Stimulated activated CD4-positive, alpha-beta T cell treated with anti-CD3 and anti-CD28 coated beads, TNF-alpha, amount 100 ng/mL, for 24 hours (primary cell): ENCODE results near the gene HUS1.
"Not testable (repeated sequence)": the region's sequence is repeated elsewhere in the genome, so short reads cannot be mapped to it uniquely, and the experiment has no call there.

Experiments
- DNase-seq, 3 experiments: peaks; one replicate each; pipeline ENCODE4 v3.0.0-alpha.2; 2020; ENCODE audit warnings: low read depth in 3 of 3

HUS1 gene

DNA sequence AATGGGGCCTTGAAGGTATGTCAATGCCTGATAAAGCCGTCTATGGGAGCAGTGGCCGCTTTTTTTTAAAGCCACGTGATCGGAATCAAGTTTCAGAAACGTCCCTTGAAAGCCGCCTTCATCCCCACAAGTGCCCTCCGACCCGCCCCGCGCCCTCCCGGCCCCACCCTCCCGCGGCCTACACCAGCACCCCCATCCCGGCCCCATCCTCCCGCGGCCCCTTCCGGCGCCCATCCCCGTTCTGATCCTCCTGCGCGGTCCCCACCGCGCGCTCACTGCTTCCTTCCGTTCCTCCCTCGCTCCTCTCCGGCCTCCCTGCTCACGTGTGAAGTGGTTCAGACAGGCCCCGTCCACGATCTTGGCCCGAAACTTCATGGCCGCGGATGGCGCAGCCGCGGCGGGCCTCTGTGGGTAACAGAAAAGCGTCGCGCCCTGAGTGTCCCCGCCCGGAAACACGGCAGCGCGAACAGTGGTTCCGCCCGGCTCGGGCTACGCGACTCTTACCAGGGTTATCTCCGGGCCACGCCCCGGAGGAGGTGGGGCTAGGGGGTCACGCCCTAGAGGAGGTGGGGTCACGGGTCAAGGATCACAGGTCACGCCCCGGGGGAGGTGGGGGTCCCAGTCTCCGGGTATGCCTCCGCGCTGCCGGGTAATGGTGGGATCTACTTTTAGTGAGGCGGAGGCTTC is at the start of gene HUS1:
Gene HUS1, minus strand, starts transcription at position 471 of the 687 bp plus-strand sequence. Its CDS starts 96 bp downstream, at position 375.
- DNase-seq: peak; percentile 81 to 91 (median 89)

- DNase-seq: no peak
Observed at GRCh38 chr7:48028938-48029337, 49.5 kb upstream of the HUS1 start, which contains the start of gene SUN3. Gene SUN3 (minus strand): TSS chr7:48029107. CDS start chr7:48028938, 169 bp downstream.

DNA sequence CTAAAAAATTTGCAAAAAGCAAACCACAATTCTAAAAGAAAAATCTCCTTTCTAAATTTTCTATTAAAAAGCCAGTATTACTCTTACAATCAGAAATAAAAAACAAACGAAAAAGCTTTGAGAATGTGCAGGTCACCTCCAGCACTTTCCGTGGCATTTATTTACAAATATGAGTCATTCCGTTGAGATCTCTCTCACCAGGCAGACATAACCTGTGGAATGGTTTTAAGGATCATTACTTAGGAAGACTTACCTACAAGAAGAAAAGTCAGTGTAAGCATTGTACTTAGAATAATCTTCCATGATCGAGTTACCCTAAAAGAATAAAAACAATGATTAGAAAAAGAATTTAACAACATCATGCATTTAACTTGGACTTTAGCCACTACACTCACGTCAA is 46.2 kb upstream of the HUS1 start:
- DNase-seq: no peak

DNA sequence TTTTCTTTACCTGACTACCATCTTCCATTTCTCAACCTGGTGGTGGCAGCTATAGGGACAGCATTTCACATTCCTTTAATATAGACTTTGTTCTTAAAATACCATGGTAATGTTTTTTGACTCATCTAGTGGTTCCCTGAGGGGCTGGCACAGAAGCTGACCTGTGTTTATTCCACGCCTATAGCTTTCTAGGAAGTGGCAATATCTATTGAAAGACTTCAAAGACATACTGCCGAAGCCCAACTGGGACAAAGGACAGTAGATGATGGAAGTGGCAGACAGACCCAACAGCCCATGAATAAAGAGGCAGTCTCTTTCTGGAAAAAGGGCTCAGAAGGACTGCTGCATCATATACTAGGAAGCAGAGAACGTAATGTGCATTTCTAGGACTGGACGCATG is 38.3 kb upstream of the HUS1 start:
- no peak for DNase-seq

DNA sequence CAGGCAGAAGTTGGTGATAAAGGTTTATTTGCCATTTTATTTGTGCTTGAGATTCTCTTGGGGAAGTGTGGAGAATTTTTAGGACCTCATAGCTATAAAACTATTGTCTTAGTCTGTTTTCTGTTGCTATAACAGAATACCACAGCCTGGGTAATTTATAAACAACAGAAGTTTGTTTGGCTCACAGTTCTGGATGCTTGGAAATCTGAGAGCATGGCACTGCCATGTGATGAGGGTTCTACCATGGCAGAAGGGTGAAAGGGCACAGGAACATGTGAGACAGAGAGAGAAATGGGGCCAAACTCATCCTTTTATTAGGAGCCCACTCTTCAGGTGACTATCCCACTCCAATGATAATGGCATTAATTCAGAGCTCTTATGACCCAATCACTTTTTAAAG is 37.2 kb upstream of the HUS1 start:
- DNase-seq: no peak

- no peak for DNase-seq
Observed at GRCh38 chr7:48011951-48012350, 32.5 kb upstream of the HUS1 start.

- no peak for DNase-seq
Observed at GRCh38 chr7:48011323-48011722, 31.9 kb upstream of the HUS1 start.

GRCh38 chr7:48009954-48010353 is 30.5 kb upstream of the HUS1 start:
- DNase-seq: no peak

DNA sequence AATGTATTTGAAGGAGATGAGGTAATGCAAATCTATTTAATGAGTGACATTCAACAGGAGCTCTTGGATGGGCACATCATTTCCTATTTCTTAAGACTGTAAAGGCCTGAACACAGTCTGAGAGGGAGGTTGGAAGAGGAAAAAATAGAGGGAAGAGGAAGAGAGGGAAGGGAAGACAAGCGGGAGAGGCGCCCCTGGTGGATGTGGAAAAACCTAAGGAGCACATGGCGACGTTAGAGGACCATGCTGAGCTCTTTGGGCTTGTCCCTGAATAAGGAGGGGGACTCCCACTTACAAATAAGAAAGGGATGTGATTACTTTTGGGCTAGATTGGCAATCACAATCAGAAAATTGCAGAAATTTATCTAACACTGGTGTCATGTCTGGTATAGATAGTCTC is 29.8 kb upstream of the HUS1 start:
- no peak for DNase-seq

DNA sequence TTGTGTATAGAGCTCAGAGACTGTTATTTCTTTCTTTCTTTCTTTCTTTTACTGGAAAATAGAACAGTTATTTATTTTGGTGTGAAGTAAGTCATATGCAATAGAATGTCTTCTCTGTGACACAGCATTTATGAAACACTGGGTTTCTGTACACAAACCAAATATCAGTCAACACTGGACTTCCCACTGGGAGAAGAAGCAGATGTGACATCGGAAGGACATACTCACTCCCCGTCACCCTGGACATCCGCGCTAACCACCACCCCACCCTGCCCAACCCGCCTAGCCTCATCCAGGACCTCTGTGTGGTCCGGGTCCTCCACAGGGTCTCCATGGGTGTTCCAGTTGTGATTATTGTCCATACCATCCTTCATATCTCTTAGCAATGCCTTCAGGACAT is 27.5 kb upstream of the HUS1 start:
- no peak for DNase-seq

DNA sequence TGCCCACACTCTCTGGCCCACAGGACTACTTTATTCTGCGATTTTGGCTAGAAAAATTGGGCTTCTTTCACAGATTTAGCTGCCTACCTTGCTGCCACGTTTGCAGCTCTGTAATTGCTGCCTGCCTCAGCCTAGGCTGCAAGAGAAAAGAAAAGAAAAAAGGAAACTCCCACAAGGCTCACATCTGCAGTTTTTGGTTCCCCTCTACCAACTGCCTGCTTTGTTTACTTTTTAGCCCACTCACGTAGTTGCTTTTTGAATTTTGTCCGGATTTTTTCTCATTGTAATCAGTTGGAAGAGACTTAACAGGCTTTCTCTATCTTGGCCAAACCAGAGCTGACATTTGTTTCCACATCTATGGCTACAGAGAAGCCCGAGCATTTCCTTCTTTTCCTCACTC is 25.2 kb upstream of the HUS1 start:
- DNase-seq: no peak

DNA sequence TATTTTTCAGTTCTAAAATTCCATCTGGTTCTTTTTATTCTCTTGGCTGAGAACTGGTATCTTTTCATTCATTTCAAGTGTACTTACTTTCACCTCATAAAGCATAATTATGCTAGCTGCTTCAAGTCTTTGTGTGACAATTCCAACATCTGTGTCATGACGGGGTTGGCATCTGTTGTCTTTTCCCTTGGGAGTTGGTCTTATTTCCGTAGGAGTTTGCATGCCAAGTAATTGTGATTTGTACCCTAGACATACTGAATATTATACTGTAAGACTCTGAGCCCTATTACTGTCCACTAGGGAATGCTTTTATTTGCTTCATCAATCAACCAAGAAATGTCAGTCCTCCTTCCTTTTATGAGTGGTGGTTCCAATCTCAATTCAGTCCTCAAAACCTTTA is 24.6 kb upstream of the HUS1 start:
- no peak for DNase-seq

DNA sequence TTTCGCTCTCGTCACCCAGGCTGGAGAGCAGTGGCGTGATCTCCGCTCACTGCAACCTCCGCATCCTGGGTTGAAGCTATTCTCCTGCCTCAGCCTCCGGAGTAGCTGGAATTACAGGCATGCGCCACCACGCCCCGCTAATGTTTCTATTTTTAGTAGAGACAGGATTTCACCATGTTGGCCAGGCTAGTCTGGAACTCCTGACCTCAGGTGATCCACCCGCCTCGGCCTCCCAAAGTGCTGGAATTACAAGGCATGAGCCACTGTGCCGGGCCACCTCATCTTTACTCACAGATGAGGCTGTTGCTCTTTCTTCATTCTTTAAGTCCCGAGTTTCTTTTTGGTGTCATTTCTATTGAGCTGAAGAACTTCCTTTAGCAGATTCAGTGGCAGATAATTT is 20.7 kb upstream of the HUS1 start:
- DNase-seq: not testable (repeated sequence)

DNA sequence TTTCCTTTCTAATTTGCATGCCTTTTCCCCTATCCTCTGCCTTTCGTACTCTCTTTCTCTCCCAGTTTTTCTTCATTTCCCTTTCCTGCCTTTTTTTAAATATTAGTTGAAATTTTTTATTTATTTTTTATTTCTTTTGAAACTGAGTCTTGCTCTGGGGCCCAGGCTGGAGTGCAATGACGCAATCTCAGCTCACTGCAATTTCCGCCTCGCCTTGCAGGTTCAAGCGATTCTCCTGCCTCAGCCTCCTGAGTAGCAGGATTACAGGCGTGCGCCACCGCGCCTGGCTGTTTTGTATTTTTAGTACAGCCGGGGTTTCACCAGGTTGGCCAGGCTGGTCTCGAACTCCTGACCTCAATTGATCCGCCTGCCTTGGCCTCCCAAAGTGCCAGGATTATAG is 20.0 kb upstream of the HUS1 start:
- DNase-seq: no peak

GRCh38 chr7:47992446-47992845 is 13.0 kb upstream of the HUS1 start:
- no peak for DNase-seq

DNA sequence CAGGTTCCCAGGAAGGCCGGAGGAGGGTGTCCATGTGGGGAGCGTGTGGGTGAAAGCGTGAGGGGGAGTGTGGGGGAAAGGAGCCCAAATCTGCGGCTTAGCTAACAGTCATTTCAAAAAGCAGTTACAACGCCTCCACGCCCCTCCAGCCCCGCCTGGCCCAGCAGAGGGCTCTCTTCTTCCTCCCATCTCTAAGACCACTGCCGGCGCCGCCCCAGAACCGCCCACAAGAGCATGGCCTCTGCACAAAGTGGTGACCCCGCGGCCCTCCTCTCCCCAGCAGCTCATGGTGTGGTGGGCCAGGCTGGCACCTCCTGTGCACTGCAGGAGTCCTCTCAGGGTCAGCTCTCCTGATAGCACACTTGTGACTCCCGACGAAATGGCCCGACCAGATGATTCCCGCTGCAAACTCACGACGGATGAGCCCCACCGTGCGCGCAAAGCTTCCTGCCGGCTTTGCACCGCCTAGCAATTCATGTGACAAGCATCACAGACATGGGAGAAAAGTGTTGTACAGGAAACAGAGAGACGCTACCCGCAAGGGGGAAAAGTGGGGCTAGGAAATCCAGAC is 12.4 kb upstream of the HUS1 start:
- DNase-seq: peak; percentile 67 to 85 (median 72)

DNA sequence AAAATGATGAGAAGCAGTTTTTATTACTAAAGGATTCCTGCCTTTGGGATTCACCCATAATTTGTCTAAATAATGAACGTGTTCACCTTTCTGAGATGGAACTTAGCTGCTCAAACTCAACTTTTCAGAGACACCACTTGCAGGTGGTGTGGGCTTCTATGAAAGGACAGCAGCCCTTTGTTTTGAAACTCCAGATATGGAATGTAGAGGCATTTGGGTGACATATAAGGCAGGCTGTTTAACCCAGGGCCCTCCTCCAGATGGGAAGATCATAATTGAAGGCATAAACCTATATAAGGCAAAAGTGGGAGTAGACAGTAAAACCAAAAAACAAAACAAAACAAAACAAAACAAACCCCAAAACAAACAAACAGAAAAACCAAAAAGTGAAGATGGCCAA is 11.9 kb upstream of the HUS1 start:
- DNase-seq: no peak

DNA sequence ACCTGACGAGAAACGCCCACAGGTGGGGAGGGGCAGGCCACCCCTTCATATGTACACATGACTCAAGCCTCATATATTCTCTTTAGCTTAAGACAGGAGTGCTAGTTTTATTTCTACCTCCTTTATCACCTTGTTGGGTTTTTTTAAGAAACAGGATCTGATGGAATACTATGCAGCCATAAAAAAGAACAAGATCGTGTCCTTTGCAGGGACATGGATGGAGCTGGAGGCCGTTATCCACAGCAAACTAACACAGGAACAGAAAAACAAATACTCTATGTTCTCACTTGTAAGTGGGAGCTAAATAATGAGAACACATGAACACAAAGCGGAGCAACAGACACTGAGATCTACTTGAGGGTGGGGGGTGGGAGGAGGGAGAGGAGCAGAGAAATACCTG is 11.2 kb upstream of the HUS1 start:
- no peak for DNase-seq

DNA sequence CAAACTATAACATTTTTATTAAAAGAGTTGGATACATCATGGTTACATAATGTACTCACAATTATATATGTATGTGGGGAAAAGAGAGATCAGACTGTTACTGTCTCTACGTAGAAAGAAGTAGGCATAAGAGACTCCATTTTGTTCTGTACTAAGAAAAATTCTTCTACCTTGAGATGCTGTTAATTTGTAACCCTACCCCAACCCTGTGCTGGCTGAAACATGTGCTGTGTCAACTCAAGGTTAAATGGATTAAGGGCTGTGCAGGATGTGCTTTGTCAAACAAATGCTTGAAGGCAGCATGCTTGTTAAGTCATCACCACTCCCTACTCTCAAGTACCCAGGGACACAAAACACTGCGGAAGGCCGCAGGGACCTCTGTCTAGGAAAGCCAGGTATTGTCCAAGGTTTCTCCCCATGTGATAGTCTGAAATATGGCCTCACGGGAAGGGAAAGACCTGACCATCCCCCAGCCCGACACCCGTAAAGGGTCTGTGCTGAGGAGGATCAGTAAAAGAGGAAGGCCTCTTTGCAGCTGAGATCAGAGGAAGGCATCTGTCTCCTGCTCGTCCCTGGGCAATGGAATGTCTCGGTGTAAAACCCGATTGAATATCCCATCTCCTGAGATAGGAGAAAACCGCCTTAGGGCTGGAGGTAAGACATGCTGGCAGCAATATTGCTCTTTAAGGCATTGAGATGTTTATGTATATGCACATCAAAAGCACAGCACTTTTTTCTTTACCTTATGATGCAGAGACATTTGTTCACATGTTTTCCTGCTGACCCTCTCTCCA is 10.4 kb upstream of the HUS1 start:
- not testable (repeated sequence) for DNase-seq

DNA sequence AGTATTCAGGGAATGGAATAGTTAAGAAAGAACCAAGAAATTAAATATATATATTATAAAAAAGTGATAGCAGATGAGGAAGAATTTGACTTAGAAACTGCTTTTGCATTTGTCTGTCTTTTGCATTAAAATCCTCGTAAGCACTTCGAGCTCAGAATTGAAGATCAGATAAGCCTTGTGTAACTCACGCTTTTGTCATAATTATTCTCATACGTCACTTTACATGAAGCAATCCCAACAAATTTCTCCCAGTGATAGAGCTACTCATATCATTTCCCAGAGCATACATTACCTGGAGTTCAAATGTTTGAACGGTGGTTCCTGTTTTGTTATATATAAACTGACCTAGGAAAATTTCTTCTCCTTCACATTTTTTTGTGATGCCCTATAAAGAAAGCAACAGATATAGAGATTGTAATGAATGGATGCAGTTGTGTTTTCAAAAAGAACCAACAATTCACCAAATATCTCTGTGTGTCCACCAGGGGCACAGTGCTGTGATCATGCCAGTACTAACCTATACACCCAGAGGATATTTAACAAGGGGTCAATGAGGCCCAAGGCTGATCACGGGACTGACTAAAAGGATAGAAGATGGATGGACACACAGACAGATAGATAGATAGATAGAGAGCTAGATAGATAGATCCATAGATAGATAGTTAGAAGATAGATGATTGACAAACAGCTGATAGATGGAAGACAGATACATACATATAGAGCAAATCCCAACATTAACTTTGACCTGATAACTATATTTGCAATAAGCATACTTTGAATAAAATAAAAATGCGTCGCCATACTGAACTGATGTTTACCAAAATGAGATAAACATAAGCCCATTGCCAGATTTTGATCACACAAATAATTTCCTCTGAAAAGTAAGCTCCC is 9.3 kb upstream of the HUS1 start:
- DNase-seq: no peak

DNA sequence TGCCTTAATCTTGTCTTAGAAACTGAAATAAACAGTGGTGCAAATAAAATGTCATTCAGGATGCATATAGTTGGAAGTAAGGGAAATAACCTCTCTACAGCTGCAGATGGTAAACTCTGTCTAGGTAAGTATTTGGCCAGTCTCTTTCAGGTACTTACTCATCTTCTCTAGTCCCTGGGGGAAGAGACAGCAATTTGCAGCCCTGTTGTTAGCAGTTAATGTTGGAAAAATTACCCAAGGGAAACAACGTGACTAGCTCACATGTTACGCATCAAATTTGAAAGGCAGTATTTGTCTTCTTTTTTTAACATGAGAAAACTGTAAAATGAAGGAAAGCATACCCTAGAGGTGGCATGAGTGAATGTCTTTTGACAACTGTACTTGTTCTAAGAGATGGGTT is 3.2 kb upstream of the HUS1 start:
- no peak for DNase-seq

GRCh38 chr7:47980648-47981047 is 1.2 kb upstream of the HUS1 start:
- not testable (repeated sequence) for DNase-seq
